Measurements from ENCODE around the gene TMEM161A.

GRCh38 chr19:19122902-19123301 lies 15.4 kb downstream of the TMEM161A start:
- TF ChIP-seq CTCF (IDR thresholded peaks at IDR 0.05) (no peak), ZFX (IDR thresholded peaks at IDR 0.05; ENCODE audit: borderline replicate concordance) (no peak)
